HG03045 (cell line): ENCODE results near the gene MYH13.
"Not testable (repeated sequence)": the region's sequence is repeated elsewhere in the genome, so short reads cannot be mapped to it uniquely, and the experiment has no call there.

Source experiments
- ATAC-seq: cut with Tn5 transposase; IDR thresholded peaks from one replicate; pipeline ENCODE4 v1.9.1; 2021; ENCODE audit warnings: mild to moderate bottlenecking, moderate library complexity; ENCODE audit not compliant: unreplicated experiment

Gene MYH13

GRCh38 chr17:10306585-10306984 lies 66.2 kb downstream of the MYH13 start:
- no peak for ATAC-seq

- ATAC-seq, result no peak
Observed at GRCh38 chr17:10305398-10305797, 67.4 kb downstream of the MYH13 start.

GRCh38 chr17:10304758-10305300 lies 68.0 kb downstream of the MYH13 start:
- ATAC-seq, result no peak

- ATAC-seq, result no peak
Observed at GRCh38 chr17:10297691-10298090, 75.1 kb downstream of the MYH13 start.

- ATAC-seq, result no peak
Observed at GRCh38 chr17:10295728-10296343, 77.0 kb downstream of the MYH13 start.

- no peak for ATAC-seq
Observed at GRCh38 chr17:10294180-10294579, 78.6 kb downstream of the MYH13 start.

GRCh38 chr17:10292057-10292937 lies 80.5 kb downstream of the MYH13 start:
- ATAC-seq, result no peak

GRCh38 chr17:10291576-10291975 lies 81.2 kb downstream of the MYH13 start:
- not testable (repeated sequence) for ATAC-seq

- no peak for ATAC-seq
Observed at GRCh38 chr17:10290041-10290440, 82.8 kb downstream of the MYH13 start.

GRCh38 chr17:10286324-10286723 lies 86.5 kb downstream of the MYH13 start:
- no peak for ATAC-seq

GRCh38 chr17:10285896-10286295 lies 86.9 kb downstream of the MYH13 start:
- ATAC-seq, result no peak

GRCh38 chr17:10280068-10280467 lies 92.7 kb downstream of the MYH13 start:
- no peak for ATAC-seq

- ATAC-seq, result no peak
Observed at GRCh38 chr17:10278218-10278617, 94.6 kb downstream of the MYH13 start.

GRCh38 chr17:10276436-10276835 lies 96.4 kb downstream of the MYH13 start:
- ATAC-seq, result no peak

- ATAC-seq, result no peak
Observed at GRCh38 chr17:10275418-10275817, 97.4 kb downstream of the MYH13 start.

GRCh38 chr17:10271106-10271562 lies 101.7 kb downstream of the MYH13 start:
- no peak for ATAC-seq

- no peak for ATAC-seq
Observed at GRCh38 chr17:10270258-10270657, 102.5 kb downstream of the MYH13 start.

- ATAC-seq, result no peak
Observed at GRCh38 chr17:10268005-10268404, 104.8 kb downstream of the MYH13 start.

GRCh38 chr17:10266296-10266876 lies 106.4 kb downstream of the MYH13 start:
- ATAC-seq, result no peak

- ATAC-seq, result peak; percentile 65
Observed at GRCh38 chr17:10265100-10265810, 107.6 kb downstream of the MYH13 start.

- ATAC-seq, result no peak
Observed at GRCh38 chr17:10264051-10264450, 108.8 kb downstream of the MYH13 start.
